ENCODE data around the gene C1QTNF6. TPM values are rescaled to one million over a fixed set of nuclear protein-coding genes. Genes with fewer than 3 reads are reported as not detected.

Gene C1QTNF6
- total RNA-seq, 1 donor from 2014 or later: 4.6 TPM

DNA sequence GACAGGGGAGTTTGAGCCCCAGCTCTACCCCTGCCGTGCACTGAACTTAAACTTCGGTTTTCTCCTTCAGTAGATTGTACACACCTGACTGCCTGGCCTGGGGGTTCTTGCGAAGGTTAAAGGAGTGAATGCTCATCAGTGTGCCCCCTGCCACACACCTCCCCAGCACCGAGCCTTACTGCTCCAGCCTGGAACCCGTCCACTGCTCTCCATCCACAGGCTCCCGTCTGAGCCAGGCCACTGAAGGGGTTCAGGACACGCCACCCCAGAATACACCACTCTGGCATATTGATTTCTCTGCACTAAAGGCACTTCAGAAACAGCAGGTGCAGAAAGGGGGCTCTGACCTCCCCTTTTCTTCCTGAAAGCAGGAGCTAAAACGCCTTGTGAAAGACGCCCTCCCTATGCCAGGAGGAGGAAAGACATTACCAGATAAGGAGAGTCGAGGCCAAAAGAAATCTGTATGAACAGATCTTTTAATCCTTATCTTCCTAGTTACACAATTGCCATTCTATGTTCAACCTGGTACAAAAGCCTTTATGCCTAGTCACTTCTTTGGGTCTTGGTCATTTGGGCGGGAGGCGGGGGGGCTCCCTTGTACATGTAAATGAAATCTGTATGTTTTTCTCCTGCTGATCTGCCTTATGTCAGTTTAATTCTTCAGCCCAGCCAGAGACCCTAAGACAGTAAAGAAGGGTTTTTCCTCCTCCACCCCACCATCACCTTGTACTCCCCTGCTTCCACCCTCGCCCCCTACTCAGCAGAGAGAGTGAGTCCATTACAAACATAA is 26.1 kb upstream of the C1QTNF6 start:
- DNase-seq (ENCODE audit: low spot score in 2 of 2): no peak
- intact Hi-C loops (cut with DNase I): no loop called here
- Histone ChIP-seq H3K27ac (no peak overlapping the region), H3K4me1 (peaks cover 0 to 3% of the 10 kb centered on the region in 2 donors), H3K36me3 (no peaks in the 10 kb centered on the region), H3K9me3 (no peaks in the 10 kb centered on the region), H3K4me3 (no peak overlapping the region), H3K27me3 (no peaks in the 10 kb centered on the region)
- TF ChIP-seq, protein P1, sequence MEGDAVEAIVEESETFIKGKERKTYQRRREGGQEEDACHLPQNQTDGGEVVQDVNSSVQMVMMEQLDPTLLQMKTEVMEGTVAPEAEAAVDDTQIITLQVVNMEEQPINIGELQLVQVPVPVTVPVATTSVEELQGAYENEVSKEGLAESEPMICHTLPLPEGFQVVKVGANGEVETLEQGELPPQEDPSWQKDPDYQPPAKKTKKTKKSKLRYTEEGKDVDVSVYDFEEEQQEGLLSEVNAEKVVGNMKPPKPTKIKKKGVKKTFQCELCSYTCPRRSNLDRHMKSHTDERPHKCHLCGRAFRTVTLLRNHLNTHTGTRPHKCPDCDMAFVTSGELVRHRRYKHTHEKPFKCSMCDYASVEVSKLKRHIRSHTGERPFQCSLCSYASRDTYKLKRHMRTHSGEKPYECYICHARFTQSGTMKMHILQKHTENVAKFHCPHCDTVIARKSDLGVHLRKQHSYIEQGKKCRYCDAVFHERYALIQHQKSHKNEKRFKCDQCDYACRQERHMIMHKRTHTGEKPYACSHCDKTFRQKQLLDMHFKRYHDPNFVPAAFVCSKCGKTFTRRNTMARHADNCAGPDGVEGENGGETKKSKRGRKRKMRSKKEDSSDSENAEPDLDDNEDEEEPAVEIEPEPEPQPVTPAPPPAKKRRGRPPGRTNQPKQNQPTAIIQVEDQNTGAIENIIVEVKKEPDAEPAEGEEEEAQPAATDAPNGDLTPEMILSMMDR (IDR thresholded peaks at IDR 0.05): no peak

DNA sequence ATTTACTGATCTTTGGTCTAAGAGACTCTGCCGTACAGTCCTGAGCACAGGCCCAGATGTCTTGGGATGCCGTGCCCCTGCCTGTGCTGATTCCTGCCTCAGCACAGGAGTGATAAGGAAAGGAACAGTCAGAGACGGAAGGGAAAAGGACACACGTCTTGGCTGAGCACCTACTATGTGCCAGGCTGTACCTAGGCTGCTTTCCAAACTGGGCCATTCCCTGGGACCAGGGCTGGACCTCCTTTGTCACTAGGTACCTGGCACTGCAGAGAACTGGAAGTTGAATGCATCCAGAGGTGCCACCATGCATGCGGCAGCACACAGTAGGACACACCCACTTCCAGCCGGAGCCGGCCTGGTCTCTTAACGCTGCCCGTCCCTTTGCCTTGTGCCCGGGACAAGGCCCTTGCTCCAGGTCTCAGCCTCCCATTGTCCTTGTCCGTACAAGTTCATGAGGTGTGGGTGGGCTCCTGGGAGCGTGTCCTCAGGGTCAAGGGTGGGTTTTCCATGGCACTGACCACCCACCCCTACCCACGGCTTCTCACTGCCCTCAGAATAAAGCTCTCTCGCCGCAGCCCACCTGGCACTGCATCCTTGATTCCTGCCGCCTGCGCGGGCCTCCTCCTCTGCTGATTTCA is 25.3 kb upstream of the C1QTNF6 start:
- TF ChIP-seq, protein P1 (IDR thresholded peaks at IDR 0.05): no peak
- no peak for DNase-seq (ENCODE audit: low spot score in 2 of 2)

DNA sequence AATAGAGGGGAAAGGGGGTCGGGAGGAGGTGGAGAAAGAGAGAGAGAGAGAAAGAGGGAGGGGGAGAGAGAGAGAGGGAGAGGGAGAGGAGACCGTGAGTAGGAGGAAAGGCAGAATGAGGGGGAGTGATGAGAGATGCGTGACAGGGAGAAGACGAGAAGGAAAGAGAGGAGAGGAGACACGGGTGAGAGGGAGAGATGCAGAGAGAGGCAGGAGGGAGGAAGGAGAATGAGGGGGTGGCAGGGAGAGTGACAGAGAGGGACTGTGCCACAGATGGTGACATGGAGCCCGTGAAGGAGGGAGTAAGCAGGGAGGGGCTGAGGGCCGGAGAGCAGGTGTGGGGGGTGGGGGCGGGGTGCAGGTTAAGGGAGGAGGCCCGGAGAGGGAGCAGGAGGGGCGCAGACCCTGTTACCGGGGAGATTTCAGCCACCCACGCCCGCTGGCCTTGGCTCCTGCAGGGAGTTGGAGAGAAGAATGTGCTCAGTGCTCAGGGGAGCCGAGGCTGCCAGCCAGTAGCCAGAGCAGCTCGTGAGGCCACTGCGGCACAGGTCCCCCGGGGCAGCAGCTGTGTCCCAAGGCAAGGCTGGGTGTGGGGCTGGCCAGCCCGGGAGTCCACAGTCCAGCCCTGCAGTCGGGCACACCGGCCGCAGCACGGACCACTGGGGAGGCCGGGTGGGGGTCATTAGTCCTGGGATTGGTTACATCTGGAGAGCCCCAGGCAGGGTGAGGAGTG is 24.3 kb upstream of the C1QTNF6 start, which contains the start of gene SSTR3:
SSTR3 (minus strand) TSS at position 304 of the 733 bp plus-strand sequence. CDS start 4,674 bp downstream, outside the sequence.
- no peaks in the 10 kb centered on the region for H3K36me3 ChIP-seq
- no peak for DNase-seq (ENCODE audit: low spot score in 2 of 2)
- TF ChIP-seq, protein P1 (IDR thresholded peaks at IDR 0.05): no peak
- H3K9me3 ChIP-seq: no peaks in the 10 kb centered on the region
- no peaks in the 10 kb centered on the region for H3K27me3 ChIP-seq
- peaks cover 0 to 3% of the 10 kb centered on the region in 2 donors for H3K4me1 ChIP-seq
- no peak within 1 kb of the TSS for H3K4me3 ChIP-seq
- H3K27ac ChIP-seq: no peak within 1 kb of the TSS
- intact Hi-C loops (cut with DNase I): no loop called here

More for the DNA sequence above, 25.3 kb upstream of the C1QTNF6 start:
- Histone ChIP-seq H3K4me1 (peaks cover 0 to 3% of the 10 kb centered on the region in 2 donors), H3K9me3 (no peaks in the 10 kb centered on the region), H3K27ac (no peak overlapping the region), H3K36me3 (no peaks in the 10 kb centered on the region), H3K4me3 (no peak overlapping the region), H3K27me3 (no peaks in the 10 kb centered on the region)
- intact Hi-C loops (cut with DNase I): no loop called here

DNA sequence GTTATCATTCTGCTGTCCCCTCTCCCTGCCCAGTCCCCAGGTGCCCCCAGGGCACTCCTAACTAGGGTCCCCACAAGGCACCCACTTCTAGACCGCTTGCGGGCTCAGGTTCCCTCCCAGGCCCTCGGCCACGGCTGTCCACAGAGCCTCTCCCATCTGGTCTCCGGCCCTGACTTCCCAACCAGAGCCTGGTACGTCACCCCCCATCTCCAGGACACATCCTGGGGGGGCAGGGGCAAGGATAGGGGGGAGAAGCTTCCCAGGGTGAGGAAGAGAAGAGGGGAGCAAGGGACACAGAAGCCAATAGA is 23.8 kb upstream of the C1QTNF6 start:
- H3K4me1 ChIP-seq: peaks cover 0 to 3% of the 10 kb centered on the region in 2 donors
- DNase-seq (ENCODE audit: low spot score in 2 of 2): no peak
- TF ChIP-seq, protein P1 (IDR thresholded peaks at IDR 0.05): no peak
- H3K9me3 ChIP-seq: no peaks in the 10 kb centered on the region
- H3K27ac ChIP-seq: no peak overlapping the region
- no peak overlapping the region for H3K4me3 ChIP-seq
- intact Hi-C loops (cut with DNase I): no loop called here
- H3K27me3 ChIP-seq: no peaks in the 10 kb centered on the region
- no peaks in the 10 kb centered on the region for H3K36me3 ChIP-seq

DNA sequence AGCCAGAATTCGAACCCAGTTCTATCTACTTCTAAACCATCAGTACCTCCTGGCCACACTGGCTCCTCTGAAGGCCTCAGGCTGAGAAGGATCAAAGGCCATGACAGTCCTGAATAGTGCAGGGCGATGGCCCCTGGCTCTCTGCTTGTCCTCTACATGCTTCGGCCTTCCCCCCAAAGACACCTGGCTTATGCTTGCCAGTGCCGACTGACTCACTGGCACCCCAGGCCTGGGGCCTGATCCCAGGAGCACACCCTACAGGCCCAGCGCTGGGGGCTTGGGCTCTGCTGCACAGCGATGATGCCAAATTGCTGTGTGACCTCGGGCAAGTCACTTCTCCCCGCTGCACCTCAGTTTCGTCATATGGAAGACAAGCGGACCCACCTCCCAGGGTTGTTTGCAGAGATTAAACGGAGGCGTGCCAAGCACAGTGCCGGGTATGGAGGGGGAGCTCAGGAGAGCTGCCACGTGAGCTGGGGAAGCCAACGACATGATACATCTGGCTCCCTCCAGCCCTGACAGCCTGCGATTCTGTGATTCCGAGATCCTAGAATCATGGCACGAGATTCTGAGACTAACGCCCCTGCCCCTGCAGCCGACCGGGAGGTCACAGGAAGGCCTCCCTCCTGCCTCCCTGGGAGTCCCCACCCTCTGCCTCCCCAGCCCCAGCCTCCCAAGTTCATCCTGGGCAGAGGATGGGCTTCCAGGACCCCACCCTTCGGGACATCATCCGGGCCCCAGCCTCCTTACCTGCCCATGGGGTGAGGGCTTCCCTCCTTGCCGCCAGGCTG is 23.2 kb upstream of the C1QTNF6 start:
- H3K9me3 ChIP-seq: no peaks in the 10 kb centered on the region
- no peak overlapping the region for H3K4me3 ChIP-seq
- H3K27ac ChIP-seq: no peak overlapping the region
- H3K36me3 ChIP-seq: no peaks in the 10 kb centered on the region
- TF ChIP-seq, protein P1 (IDR thresholded peaks at IDR 0.05): no peak
- H3K4me1 ChIP-seq: peaks cover 0 to 3% of the 10 kb centered on the region in 2 donors
- intact Hi-C loops (cut with DNase I): no loop called here
- no peak for DNase-seq (ENCODE audit: low spot score in 2 of 2)
- H3K27me3 ChIP-seq: no peaks in the 10 kb centered on the region

Data from ascending aorta (tissue), 2 donors.